Neural cell (in vitro differentiated cells): ENCODE data around the gene TATDN2.

Experiments
- CTCF ChIP-seq: fragments of 450-650 bp; IDR thresholded peaks from 2 replicates; pipeline ENCODE4 v1.5.1; 2014; ENCODE audit warnings: antibody characterized with exemption, mild to moderate bottlenecking, moderate library complexity; ENCODE audit not compliant: poor library complexity, severe bottlenecking
- EP300 ChIP-seq: fragments of 450-650 bp; conservative IDR thresholded peaks from 2 replicates; pipeline ENCODE4 v1.6.1; 2014; ENCODE audit warnings: antibody characterized with exemption, mild to moderate bottlenecking, moderate library complexity; ENCODE audit not compliant: poor library complexity, severe bottlenecking
- EZH2 ChIP-seq: fragments of 200-600, 300-800 bp; shearing (Covaris generic), sonication (generic); IDR thresholded peaks from 2 replicates; pipeline ENCODE4 v1.6.1; 2014; ENCODE audit warnings: antibody characterized with exemption, low read length, borderline replicate concordance, mild to moderate bottlenecking; ENCODE audit not compliant: insufficient read depth, poor library complexity, severe bottlenecking
- SMC3 ChIP-seq: fragments of 450-650 bp; conservative IDR thresholded peaks from 2 replicates; pipeline ENCODE4 v1.6.1; 2014; ENCODE audit warnings: antibody characterized with exemption, mild to moderate bottlenecking, moderate library complexity; ENCODE audit not compliant: poor library complexity
- TAF1 ChIP-seq: IDR thresholded peaks from 2 replicates; pipeline ENCODE4 v1.6.1; 2012; ENCODE audit warnings: low read depth

GRCh38 chr3:10319804-10320203, 71.5 kb downstream of the TATDN2 start:
- no peak for TF ChIP-seq CTCF
- TF ChIP-seq TAF1, result no peak
- no peak for TF ChIP-seq EZH2
- TF ChIP-seq EP300, result no peak
- no peak for TF ChIP-seq SMC3
